ENCODE measurements around the gene GRIK1.

Gene GRIK1

DNA sequence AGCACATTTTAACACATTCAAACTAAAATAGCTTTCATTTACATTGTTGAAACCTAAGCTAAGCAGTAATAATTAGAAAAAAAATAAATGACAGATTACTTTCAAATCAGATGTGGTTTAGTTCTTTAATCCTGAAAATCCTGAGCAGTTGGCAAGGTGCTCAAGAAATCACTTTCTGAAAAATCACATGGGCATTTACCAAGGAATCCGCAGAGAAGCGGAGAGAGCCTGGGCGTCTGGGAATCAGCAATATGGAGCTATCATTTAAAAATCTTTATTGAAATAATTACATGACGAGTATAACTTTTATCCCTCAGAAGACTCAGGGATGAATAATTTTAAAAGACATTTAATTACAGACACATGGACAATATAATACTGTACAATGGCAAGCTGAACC, 30.2 kb downstream of the GRIK1 start:
- DNase-seq (ENCODE audit: low spot score): no peak

GRCh38 chr21:29904359-29905282, 35.2 kb downstream of the GRIK1 start:
- no peak for DNase-seq (ENCODE audit: low spot score)

GRCh38 chr21:29896884-29897283, 42.9 kb downstream of the GRIK1 start:
- no peak for DNase-seq (ENCODE audit: low spot score)

DNA sequence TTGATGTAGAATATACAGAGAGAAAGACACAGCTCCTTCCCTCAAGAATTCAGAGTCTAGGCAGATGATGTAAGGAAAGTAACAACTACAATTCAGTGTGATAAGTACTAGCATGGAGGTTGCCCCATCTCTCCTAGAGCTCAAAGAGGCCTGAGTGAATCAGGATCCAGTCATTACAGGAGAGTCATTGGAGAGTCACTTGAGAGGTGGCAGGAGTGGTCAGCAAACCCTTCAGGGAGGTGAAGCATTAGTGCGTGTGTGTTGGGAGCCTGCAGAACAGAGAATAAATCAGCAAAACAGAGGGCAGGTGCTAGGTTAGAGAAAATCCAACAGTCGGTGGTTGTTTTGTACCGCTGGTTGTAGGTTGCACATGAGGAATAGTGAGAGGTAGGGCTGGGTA, 46.1 kb downstream of the GRIK1 start:
- no peak for DNase-seq (ENCODE audit: low spot score)

- no peak for DNase-seq (ENCODE audit: low spot score)
Measured at GRCh38 chr21:29892379-29892778, 47.4 kb downstream of the GRIK1 start.

- no peak for DNase-seq (ENCODE audit: low spot score)
Measured at GRCh38 chr21:29888437-29888836, 51.4 kb downstream of the GRIK1 start.

GRCh38 chr21:29887313-29888009, 52.3 kb downstream of the GRIK1 start:
- DNase-seq (ENCODE audit: low spot score): no peak

DNA sequence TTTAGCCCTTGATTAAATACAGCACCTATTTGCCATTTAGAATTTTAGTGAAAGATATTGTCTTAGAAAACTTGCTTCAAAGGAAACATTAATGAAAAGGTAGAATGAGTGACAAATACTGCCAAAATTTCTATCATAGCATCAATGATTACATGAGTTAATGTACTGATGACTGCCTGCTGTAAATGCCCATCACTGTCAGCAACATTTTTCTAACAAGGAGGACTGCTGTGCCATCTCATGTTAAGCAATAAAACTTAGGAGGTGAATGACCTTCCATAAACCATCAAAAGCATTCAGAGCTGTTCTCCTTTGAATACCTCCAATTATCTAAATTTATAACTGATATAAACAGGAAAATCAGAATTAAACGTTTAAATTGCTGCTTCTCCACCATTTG, 54.3 kb downstream of the GRIK1 start:
- no peak for DNase-seq (ENCODE audit: low spot score)

DNA sequence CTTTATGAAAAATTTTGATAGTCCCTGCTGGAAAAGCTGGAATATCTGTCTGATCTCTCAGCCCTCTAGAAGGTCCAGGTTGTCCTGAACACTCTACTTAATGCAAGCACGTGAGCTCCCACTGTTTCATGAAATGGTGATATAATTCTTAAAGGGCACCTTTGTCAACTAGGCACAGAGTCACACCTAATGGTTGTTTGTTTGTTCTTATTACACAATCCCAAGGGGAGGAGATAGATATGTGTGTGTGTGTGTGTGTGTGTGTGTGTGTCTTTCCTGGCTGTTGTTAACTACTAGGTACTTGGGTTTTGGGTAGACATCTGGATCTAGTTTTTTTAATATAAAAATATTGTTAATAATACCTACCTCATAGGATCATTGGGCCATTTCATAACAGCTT, 63.9 kb downstream of the GRIK1 start:
- no peak for DNase-seq (ENCODE audit: low spot score)

- peak; percentile 19 for DNase-seq (ENCODE audit: low spot score)
Measured at GRCh38 chr21:29875036-29875716, 64.6 kb downstream of the GRIK1 start.

- DNase-seq (ENCODE audit: low spot score): no peak
Measured at GRCh38 chr21:29873908-29874307, 65.9 kb downstream of the GRIK1 start.

GRCh38 chr21:29870814-29871213, 69.0 kb downstream of the GRIK1 start:
- peak; percentile 12 for DNase-seq (ENCODE audit: low spot score)

DNA sequence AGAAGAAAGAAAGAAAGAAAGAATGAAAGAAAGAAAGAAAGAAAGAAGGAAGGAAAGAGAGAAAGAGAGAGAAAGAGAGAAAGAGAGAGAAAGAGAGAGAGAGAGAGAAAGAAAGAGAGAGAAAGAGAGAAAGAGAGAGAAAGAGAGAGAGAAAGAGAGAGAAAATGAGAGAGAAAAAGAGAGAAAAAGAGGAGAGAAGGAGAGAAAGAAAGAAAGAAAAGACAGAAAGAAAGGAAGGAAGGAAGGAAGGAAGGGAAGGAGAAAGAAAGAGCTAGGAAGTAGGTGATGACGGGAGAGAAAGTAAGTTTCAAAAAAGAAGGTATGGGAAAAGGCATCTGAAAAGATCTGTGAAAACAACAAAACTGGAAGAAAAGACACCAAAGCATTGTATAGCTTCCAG, 72.0 kb downstream of the GRIK1 start:
- no peak for DNase-seq (ENCODE audit: low spot score)

GRCh38 chr21:29860346-29860745, 79.5 kb downstream of the GRIK1 start:
- DNase-seq (ENCODE audit: low spot score): no peak

DNA sequence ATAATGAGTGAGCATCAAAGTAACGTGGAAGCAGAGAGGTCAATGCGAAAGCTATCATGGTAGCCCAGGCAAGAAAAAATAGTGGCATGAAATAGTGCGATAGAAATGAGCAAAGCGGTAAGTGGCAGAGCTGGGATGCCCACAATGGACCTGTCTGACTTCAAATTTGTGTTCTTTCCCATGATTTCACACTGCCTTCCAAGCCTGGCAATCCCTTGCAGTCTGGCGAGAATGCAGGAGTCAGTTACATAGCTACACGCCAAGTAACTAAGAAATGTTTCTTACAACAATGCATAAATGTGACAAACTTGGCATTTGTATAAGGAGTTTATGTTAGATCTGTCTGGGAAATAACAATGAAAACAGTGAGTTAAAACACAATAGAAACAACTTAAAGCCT, 82.6 kb downstream of the GRIK1 start:
- DNase-seq (ENCODE audit: low spot score): no peak

GRCh38 chr21:29854795-29855194, 85.0 kb downstream of the GRIK1 start:
- DNase-seq (ENCODE audit: low spot score): no peak

- no peak for DNase-seq (ENCODE audit: low spot score)
Measured at GRCh38 chr21:29851611-29852010, 88.2 kb downstream of the GRIK1 start.

DNA sequence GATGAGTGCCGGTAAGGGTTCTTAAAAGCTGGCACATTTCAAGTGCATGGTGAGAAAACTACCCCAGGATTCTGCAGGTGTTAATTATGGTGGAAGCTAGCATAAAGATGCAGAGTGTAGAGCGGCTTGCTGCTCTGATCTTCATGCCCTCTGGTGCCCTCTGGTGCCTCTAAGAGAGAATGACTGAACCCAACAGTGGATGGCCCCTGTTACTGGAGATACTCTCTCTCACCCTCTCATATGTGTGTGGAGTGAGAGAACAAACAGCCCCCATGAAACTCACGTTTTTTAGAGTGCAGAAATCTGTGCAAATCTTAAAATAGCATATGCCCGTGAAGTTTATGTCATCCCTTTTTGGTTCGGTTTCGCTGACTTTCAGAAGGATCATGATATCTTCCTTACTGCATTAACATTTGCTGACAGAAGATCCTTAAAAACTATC, 90.0 kb downstream of the GRIK1 start:
- DNase-seq (ENCODE audit: low spot score): peak; percentile 54

- DNase-seq (ENCODE audit: low spot score): no peak
Measured at GRCh38 chr21:29843804-29844203, 96.0 kb downstream of the GRIK1 start.

GRCh38 chr21:29834617-29835016, 105.2 kb downstream of the GRIK1 start:
- DNase-seq (ENCODE audit: low spot score): no peak

DNA sequence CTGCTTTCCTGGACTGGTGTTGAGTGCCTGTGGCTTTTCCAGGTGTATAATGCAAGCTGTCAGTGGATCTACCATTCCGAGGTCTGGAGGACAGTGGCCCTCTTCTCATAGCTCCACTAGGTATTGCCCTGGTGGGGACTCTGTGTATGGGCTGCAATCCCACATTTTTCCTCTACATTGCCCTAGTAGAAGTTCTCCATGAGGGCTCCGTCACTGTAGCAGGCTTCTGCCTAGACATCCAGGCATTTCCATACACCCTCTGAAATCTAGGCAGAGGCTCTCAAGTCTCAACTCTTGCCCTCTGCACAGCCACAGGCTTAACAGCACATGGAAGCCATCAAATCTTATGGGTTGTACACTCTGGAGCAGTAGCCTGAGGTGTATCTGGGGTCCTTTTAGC, 107.6 kb downstream of the GRIK1 start:
- DNase-seq (ENCODE audit: low spot score): no peak

- DNase-seq (ENCODE audit: low spot score): no peak
Measured at GRCh38 chr21:29829564-29830275, 110.1 kb downstream of the GRIK1 start.
